Measurements from ENCODE around the gene HBQ1. TPM values are rescaled to one million over a fixed set of nuclear protein-coding genes. Genes with fewer than 3 reads are reported as not detected.
"Not testable (repeated sequence)": the region's sequence is repeated elsewhere in the genome, so short reads cannot be mapped to it uniquely, and the experiment has no call there.

The HBQ1 gene
- total RNA-seq, 4 donors from 2014 or later = 1.7 TPM; not detected in 3

- no peak overlapping the region for H3K4me3 ChIP-seq (ENCODE audit: low read depth, poor library complexity, severe bottlenecking)
- no peak for TF ChIP-seq POLR2A (IDR thresholded peaks at IDR 0.05)
- no peak for TF ChIP-seq CTCF (IDR thresholded peaks at IDR 0.05)
- WGBS, 2 donors = 92 to 98% methylated on average over 4 of the region's 4 CpGs
- intact Hi-C loops (cut with DNase I; ENCODE audit: low total_unique reads) = no loop called here
- no peak for DNase-seq (ENCODE audit: low spot score in 2 of 2)
These were observed 23.0 kb downstream of the HBQ1 start for GRCh38 chr16:203246-203645.

- intact Hi-C loops (cut with DNase I; ENCODE audit: low total_unique reads); H3K4me3 ChIP-seq (ENCODE audit: low read depth, poor library complexity, severe bottlenecking); DNase-seq (ENCODE audit: low spot score in 2 of 2): not testable (repeated sequence)
- WGBS, 2 donors = 89 to 96% methylated on average over 9 of the region's 9 CpGs
These were observed 23.8 kb downstream of the HBQ1 start for GRCh38 chr16:204046-204445.

- 86% methylated on average over 4 of the region's 4 CpGs for WGBS, 2 donors
- H3K4me3 ChIP-seq (ENCODE audit: low read depth, poor library complexity, severe bottlenecking); intact Hi-C loops (cut with DNase I; ENCODE audit: low total_unique reads); DNase-seq (ENCODE audit: low spot score in 2 of 2): not testable (repeated sequence)
These were observed 29.1 kb downstream of the HBQ1 start for GRCh38 chr16:209359-209758.

- WGBS, 2 donors = 90 to 93% methylated on average over 13 to 14 of the region's 14 CpGs
- H3K4me3 ChIP-seq (ENCODE audit: low read depth, poor library complexity, severe bottlenecking); intact Hi-C loops (cut with DNase I; ENCODE audit: low total_unique reads); DNase-seq (ENCODE audit: low spot score in 2 of 2): not testable (repeated sequence)
These were observed 31.4 kb downstream of the HBQ1 start for GRCh38 chr16:211631-212180.

- intact Hi-C loops (cut with DNase I; ENCODE audit: low total_unique reads) = no loop called here
These were observed 32.7 kb downstream of the HBQ1 start for GRCh38 chr16:212999-213398.

GRCh38 chr16:220021-220420 is 39.8 kb downstream of the HBQ1 start:
- 76% methylated on average over 4 of the region's 4 CpGs for WGBS, 2 donors
- no peak overlapping the region for H3K4me3 ChIP-seq (ENCODE audit: low read depth, poor library complexity, severe bottlenecking)
- intact Hi-C loops (cut with DNase I; ENCODE audit: low total_unique reads) = no loop called here
- DNase-seq (ENCODE audit: low spot score in 2 of 2) = no peak
- TF ChIP-seq CTCF (IDR thresholded peaks at IDR 0.05) = no peak
- TF ChIP-seq POLR2A (IDR thresholded peaks at IDR 0.05) = no peak

More at GRCh38 chr16:212999-213398, 32.7 kb downstream of the HBQ1 start:
- 90 to 96% methylated on average over 3 of the region's 3 CpGs for WGBS, 2 donors
- DNase-seq (ENCODE audit: low spot score in 2 of 2) = no peak
- H3K4me3 ChIP-seq (ENCODE audit: low read depth, poor library complexity, severe bottlenecking) = no peak overlapping the region
- no peak for TF ChIP-seq CTCF (IDR thresholded peaks at IDR 0.05)
- no peak for TF ChIP-seq POLR2A (IDR thresholded peaks at IDR 0.05)

- 18 to 24% methylated on average over 7 to 9 of the region's 9 CpGs for WGBS, 2 donors
- intact Hi-C loops (cut with DNase I; ENCODE audit: low total_unique reads) = no loop called here
These were observed 48.0 kb downstream of the HBQ1 start for GRCh38 chr16:228151-228851.

More at GRCh38 chr16:228151-228851, 48.0 kb downstream of the HBQ1 start:
- no peak for DNase-seq (ENCODE audit: low spot score in 2 of 2)
- H3K4me3 ChIP-seq (ENCODE audit: low read depth, poor library complexity, severe bottlenecking) = peak overlapping the region; percentile 74
- no peak for TF ChIP-seq CTCF (IDR thresholded peaks at IDR 0.05)
- TF ChIP-seq POLR2A (IDR thresholded peaks at IDR 0.05) = no peak
